Stimulated activated CD8-positive, alpha-beta memory T cell treated with anti-CD3 and anti-CD28 coated beads, Interleukin-12 subunit alpha, Interleukin-12 subunit beta, amount 100 ng/mL, for 4 hours (primary cell): ENCODE results near the gene TEX51.

Experiments
- DNase-seq: peaks from one replicate; pipeline ENCODE4 v3.0.0-alpha.2; 2020; ENCODE audit warnings: low read depth

TEX51 gene

DNA sequence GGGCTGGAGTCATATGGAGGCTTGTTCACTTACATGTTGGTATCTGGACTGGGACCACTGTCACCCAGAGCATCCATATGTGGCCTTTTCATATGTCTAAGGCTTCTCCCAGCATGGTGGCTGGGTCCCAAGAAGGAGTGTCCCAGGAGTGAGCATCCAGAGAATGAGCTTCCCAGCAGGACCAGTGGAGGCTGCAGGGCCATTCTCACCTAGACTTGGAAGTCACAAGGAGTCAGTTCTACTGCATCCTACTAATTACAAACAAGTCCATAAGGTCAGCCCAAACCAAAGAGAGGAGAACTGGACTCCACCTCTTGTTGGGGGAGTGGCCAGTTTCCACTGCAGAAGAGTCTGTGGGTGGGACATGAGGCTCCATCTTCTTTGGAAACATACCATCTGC, 5.1 kb upstream of the TEX51 start:
- no peak for DNase-seq

DNA sequence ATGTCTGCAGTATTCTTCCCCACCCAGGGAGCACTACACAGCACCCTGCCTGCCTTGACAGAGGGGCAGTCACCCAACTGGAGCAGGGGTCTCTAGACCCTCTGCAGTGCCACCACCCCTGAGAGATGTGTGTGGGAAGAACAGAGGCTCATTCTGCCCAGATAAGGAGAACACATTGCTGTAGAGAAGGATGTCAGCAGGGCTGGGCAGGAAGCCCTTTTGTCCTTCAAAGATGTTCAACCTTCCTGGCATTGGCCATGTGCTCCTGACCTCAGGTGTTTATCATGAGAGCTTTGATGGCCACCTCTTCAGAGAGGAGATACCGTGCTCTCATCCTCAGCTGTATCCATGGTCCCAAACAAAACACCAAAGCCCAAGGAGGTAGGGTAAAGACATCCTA, 4.6 kb upstream of the TEX51 start:
- DNase-seq: no peak

DNA sequence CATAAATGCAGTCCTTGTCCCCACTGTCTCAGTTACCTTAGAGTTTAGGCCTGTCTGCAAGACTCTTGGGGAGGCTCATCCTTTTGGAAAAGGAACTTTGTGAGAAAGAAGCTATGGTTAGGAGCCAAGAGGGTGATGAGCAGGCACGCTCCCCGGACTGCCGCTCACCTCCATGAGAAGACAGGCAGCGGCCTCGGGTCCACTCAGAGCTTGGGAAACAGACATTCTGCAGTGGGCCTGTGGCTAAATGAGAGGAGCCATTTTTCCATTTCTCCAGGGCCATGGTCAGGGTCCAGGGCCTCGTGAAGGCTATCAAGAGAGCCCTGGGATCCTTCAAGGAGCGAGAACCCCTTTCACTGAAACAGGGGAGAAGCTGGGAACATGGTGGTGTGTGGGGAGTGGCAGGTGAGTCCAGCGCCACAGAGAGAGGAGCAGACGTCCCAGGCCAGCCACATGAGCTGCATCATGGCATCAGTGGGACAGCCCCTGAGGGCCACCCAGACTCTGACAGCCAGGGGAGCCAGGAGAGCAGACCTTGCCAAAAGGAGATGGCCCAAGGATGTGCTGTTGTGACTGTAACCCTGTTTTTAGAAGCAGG, 4.0 kb upstream of the TEX51 start:
- DNase-seq: no peak

DNA sequence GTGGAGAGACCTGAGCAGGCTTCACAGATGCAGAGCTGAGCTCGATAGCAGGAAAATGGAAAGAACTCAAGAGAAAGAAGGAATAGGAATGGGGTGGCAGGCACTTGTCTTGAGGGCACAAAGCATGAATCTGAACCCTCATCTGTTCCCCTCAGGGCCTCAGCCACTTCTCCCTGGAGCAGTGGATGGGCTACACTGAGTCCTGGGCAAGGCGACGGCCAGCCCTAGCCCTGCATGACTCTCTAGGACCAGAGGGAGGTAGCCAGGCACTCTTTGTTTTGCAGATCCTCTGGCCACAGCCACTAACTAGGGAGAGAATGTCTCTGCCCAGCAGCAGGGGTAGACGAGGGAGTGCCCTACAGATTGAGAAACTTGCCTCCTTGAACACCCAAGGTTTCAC, 3.4 kb upstream of the TEX51 start:
- DNase-seq: no peak

DNA sequence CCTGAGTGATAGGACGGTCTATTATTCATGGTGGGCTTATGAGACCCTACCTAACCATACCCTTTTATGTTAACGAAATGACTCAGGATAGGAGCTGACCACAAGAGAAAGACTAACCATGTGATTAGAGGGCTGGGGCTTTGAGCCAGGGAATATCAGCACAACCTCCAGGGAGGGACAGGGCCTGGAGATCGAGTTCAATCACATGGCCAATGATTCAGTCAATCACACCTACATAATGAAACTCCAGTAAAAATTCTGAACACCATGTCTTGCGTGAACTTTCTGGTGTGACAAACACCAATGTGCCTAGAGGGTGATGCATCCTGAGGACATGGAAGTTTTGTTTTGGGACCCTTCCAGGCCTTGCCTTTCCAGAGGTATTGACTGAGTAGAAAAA, 2.2 kb upstream of the TEX51 start:
- DNase-seq: no peak

DNA sequence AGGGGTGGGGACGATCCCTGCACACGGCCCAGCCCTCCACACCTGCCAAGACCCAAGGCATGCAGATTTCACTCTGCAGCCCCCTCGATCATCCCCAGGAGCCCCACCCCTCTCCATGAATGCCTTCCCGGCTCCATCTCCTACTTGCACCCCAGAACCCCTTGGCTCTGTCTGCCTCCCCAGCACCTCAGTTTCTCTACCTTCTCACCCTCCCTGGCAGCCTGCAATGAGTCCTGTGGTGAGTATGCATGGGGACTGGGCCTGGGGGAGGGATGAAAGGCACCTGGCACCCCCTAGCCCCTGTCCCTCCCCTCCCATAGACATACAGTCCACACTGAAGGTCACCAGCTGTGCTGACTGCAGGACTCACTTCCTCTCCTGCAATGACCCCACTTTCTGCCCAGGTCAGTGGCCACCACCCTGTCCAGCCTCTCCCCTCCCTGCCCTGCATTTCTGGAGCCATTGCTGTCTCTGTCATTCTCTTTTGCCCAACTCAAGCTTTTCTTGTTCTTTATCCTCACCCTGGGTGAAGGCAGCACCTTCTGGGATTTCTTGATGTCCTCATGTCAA, 1.0 kb downstream of the TEX51 start:
- DNase-seq: no peak

DNA sequence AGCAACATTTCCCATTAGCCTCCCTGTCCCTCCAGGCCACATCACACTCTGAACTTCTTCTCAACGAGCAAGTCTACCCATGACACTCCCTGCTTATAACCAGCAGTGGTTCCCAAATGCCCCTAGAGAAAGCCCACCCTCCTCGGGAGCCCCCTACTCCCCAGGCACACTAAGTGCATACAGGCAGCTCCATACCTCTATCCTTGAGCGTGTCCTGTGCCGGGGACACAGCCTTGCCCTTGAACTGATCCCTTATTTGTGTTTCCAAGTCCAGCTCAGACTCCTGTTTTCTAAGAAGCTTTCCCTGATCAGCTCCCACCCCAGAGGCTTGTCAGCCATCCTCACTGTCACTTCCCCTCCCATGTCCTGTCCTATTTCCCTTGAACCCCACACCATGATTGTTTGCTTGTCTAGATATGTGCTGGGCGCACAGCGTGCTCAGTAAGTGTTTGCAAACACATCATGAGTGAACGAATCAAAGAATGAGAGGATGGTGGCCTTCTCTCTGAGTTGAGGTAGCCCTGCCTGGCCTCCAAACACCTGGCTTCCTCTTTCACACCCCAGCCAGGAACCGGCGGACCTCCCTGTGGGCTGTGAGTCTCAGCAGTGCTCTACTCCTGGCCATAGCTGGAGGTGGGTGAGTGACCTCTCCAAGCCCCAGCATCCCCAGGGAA, 2.1 kb downstream of the TEX51 start:
- no peak for DNase-seq

DNA sequence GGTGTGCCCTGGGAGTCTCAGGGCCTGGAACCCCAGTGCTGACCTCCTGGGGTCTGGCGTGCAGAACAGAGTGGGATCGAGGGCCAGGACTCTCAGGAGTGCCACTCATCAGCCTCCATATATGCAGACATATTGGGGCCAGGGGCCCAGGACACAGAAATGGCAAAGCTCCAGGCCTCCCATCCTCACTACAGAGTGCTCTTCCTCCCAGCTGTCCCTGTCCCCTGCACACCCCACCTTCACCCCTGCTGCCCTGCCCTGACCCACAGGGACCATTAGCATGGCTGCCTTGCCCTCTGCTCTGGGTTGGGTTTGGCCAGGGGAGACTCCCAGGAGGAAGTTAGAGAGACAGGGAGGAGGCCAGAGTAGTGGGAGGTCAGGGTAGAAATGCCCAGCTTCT, 2.8 kb downstream of the TEX51 start:
- DNase-seq: no peak

DNA sequence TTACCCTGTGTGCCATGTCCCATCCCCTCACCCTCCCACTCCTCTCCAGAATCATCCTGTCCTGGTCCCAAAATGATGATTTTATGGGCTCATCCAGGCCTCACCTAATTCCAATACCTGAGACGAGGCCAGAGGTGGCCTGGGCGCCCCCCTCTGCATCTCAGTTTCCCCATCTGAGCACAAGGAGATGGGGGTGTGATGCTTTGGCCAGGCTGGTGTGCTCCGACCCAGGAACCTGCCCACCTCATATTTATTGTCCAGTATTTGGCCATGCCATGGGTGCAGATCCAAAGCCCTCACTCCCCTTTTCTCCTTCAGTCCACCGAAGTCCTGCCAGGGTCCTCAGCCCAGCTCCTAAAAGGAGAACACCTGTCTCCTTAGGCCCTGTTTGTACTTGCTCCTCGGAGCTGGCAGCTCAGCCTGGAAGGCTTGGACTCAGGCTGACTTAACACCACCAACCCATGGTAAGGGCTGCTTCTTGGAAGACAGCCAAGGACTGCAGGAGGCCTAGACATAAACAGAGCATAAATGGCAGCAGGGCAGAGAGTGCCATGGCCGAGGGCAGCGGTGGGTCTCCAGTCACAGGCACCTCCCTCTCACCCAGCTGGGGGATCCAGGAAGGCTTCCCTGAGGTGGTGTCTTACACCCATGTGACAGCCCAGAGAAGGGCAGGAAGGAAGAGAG, 3.6 kb downstream of the TEX51 start:
- DNase-seq: no peak

DNA sequence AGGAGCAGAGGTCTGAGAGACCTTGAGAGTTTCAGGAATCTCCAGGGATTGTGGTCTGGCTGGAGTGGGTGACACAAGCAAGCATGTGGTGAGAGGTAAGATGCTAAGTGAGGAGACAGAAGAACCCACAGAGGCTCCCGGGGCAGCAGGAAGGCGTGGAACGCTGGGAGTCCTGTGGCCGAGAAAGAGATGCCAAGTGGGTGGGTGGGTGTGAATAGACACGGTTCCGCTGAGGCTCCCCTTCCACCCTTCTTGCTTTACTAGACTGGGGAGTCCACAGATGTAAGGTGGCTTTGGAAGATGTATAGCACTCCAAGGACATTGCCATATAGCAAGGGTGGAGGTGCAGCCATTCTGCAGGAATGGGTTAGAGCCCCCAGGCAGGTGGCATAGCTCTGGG, 4.2 kb downstream of the TEX51 start:
- no peak for DNase-seq

DNA sequence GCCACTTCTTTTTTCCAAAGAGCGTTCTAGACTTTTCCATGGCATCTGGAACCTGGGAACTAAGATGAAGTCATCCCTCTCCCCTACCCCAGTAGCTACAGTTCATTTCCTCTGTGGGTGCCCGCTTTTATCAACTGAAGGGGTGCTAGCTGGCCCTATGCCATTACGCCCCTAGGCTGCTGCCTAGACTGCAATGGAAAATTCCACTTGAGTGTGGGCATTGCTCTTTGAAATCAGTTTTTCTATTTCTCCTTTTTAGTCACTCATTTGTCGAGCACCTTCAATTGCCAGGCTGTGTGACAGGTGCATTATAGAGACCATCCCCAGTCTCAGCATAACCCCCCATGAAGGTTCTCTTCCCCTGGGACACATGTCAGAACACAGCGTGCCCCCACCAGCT, 7.3 kb downstream of the TEX51 start:
- DNase-seq: no peak

DNA sequence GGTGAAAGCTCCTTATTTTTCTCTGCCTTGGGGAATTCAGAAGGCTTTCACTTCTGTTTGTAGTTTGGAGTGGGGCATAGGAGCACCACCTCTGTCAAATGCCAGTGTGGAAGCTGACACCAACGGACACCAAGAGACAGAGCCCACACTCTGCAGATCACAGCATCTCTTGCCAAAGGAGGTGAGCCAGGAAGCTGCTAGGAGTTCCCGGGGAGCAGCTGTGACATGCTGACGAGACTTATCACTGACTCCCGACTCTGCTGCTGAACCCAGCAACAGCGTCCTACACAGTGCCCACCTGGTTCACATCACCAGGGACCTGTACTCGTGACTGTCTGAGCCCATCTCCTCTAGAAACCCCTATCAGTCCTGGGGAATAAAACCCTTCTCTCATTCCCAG, 8.1 kb downstream of the TEX51 start:
- DNase-seq: no peak

DNA sequence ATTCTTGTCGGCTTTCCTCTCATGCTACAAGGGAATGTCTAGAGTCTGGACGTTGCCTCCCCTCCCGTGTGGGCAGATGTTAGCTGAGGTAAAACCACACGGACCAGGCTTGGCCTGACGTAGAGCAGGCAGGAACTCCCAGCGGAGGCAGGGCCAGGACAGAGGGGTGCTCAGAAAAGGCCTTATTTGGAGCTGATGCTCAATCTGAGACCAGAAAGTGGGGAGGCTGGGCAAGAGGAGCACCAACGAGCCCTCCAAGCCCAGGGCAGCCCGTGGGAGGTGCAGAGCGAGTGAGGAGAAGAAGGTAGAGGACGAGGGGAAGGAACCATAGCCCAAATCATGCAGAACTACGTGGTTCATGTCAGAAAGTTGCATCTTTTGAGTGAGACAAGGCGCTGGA, 9.0 kb downstream of the TEX51 start:
- DNase-seq: no peak

DNA sequence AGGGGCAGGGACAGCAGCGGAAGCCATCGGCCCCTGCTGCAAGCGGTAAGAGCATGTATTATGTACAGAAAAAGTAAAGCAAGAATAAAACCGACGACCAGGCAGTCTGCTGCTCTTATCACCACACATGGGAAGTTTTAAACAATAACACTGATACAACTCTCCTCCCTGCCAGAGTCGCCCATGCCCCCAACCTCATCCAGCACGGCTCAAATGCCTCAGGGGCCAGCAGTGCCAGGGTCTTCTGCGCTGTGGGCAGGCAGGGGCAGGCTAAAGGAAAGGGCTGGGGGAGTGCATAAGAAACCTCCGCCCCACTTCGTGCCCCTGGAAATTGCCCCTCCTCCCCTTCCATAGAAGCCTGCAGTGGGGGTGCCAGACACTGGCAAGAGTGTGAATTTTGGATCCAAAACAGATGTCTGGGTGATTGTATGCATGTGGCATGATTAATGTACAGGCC, 10.1 kb downstream of the TEX51 start:
- DNase-seq: no peak

DNA sequence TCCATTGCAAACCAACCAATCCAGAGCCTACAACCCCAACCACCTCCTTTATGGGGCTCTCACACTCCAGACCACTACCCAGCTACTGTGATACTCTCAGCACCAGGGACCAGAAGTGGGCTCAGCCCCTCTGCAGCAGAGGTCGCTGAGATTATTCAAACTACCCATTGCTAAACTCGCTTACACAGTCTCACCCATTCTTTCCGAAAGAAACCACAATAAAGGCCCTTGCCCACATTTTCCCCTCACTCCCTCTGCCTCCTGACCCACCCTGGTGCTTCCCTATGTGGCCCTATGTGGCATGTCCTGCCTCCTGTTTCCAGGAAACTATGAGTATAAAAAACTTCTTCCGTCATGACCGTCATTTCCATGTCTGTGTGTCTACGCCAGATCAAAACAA, 10.7 kb downstream of the TEX51 start:
- no peak for DNase-seq

DNA sequence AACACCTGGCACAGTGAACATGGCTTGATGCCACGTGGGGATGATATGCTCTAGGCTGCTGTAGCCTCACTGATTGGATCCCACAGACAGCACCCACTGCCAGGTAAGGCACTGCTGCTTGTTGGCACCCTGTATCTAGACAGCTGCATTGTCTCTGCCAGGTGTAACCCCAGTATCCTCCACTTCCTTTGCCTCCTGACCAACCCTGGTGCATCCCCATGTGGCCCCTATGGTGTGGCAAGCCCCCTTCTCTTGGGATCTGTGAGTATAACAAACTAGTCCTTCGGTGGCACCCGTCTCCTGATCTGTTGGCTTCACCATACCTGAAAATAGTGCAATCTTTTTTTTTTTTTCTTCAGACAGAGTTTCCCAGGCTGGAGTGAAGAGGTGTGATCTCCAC, 11.1 kb downstream of the TEX51 start:
- DNase-seq: no peak

DNA sequence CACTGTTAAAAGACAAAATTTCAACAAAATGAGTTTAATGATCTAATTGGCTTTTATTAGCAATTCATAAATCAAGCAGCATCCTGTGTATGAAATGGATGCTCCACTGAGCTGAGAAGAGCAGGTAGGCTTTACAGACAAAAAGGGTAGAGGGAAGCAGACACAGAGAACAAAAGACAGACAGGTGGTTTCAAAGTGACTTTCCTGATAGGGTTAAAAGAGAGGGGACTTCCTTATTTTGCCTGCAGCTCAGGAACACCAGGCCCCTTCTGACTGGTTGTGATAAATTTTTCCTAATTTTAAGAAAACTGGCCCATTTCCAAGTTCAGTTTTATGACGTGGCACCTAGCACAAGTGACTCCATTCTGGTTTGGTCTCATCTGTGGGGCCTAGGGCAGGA, 11.9 kb downstream of the TEX51 start:
- no peak for DNase-seq

DNA sequence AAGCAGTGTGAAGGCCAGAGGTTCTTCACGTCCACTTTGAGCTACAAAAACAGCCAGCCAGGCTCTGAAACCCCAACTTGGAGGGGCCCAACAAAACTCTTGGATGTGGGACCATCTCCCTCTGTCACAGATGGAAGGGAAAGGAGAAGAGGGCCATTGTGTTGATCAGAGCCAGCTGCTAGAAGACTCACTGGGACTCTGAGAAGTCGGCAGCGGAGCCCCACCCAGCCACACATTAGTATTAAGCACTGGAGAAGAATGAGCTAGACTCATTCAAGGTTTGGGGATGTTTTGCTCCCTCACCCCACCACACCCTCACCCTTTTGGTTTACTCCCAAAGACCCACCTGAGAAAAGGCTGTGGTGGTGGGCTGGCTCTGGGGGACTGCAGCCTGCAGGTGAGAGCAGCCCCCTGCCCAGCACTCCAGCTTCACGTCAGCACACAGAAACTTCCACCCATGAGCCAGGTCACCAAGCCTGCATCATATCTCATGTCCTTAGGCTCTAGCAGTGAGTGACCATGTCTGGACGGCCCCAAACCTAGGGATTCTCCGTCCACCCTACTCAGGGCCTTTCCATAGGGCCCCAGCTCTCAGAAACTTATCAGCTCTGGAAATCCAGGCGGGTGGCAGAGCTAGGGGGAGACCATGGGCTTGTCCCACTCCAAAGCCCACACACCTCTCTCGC, 12.6 kb downstream of the TEX51 start:
- no peak for DNase-seq

DNA sequence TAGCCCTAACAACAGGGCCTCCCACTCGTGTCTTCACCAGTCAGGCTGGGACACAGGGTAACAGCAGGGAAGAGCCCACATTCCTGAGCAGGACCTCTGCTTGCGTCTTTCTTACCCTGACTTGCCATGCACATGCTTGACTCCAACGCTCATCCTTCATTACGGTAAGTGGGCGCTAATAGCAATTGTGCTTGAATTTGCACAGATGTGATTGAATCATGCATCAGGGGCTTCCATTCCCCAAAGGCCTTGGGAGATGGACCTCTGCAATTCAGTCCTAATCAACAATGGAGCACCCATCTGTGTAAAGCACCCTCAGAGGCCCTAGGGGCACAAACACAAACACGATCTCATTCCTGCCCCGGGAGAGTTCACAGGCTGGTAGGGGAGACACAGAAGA, 13.5 kb downstream of the TEX51 start:
- no peak for DNase-seq

DNA sequence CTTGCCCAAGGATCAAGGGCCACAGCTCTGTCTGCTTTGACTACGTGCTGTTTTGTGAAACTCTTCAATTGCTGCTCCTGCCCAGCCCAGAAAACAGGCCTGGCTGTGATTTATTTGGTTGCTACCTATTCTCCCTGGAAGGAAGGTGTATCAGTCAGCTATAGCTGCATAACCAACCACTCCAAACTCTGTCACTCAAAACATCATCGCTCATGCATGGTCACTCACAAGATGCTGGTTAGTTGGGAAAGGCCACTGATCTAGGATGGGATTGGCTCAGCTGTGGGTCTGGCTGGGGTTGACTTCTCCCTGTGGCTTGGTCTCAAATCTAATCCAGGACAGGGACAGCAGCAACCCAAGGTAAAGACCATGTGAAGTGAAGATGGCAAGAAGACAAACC, 14.6 kb downstream of the TEX51 start:
- DNase-seq: no peak

DNA sequence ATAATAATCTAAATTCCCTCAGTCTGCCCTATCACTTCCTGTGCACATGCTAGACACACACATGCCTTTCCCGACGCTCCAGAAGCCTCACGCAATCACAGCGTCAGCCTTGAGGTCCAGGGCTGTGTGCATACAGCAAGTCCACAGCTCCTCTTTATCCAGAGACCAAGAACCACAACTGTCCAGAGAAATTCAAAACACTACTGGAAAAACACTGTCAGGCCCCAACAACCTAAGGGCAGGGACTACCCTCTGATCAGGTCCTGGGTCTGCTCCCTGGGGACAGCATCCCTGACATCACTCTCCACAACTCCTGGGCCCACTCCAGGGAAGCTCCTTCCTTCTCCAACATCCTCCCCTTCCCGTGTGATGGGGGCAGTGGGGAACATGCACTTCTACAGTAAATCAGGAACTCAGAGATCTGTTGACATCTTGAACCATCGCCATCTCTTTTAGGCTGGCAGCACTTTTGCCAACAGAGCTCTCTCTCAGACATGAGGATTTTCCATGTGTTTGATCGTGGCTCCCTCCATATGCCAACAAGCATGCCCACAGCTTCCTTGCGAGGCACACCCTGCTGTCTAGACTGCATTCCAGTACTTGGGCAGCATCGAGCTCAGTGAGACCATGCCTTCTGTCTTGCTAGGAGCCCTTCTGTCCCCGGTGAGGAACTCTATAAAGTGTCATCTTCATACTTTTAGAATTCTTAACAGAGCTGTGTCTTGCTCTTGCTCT, 15.4 kb downstream of the TEX51 start:
- no peak for DNase-seq
